ENCODE results near the gene GP5. TPM values are rescaled to one million over a fixed set of nuclear protein-coding genes. Genes with fewer than 3 reads are reported as not detected.

GP5 gene
- total RNA-seq, 4 donors from 2014 or later = not detected

- no peak for TF ChIP-seq CTCF (IDR thresholded peaks at IDR 0.05)
- no peak for TF ChIP-seq POLR2A (IDR thresholded peaks at IDR 0.05)
- no peak for DNase-seq (ENCODE audit: low spot score in 2 of 2)
- no peaks in the 10 kb centered on the region for H3K27me3 ChIP-seq
- WGBS, 2 donors = 82 to 88% methylated on average over 22 of the region's 24 CpGs
- H3K36me3 ChIP-seq = no peaks in the 10 kb centered on the region
- no peaks in the 10 kb centered on the region for H3K4me1 ChIP-seq
- H3K27ac ChIP-seq = no peak within 1 kb of the TSS
- H3K4me3 ChIP-seq = no peak within 1 kb of the TSS
- H3K9me3 ChIP-seq = no peaks in the 10 kb centered on the region
These were observed 47.9 kb downstream of the GP5 start, which contains the start of gene CPN2 for GRCh38 chr3:194351080-194351672. Gene CPN2, minus strand, starts transcription at chr3:194351328. Its CDS starts 8,626 bp downstream, at chr3:194342702.

GRCh38 chr3:194350726-194351071 lies 48.4 kb downstream of the GP5 start:
- no peak overlapping the region for H3K4me3 ChIP-seq
- WGBS, 2 donors = 81 to 83% methylated on average over 3 of the region's 3 CpGs

GRCh38 chr3:194348354-194348753 lies 50.7 kb downstream of the GP5 start:
- Histone ChIP-seq H3K4me3 (no peak overlapping the region), H3K9me3 (no peaks in the 10 kb centered on the region), H3K4me1 (peaks cover 0 to 4% (median 0%) of the 10 kb centered on the region in 4 donors), H3K36me3 (no peaks in the 10 kb centered on the region), H3K27me3 (no peaks in the 10 kb centered on the region), H3K27ac (no peak overlapping the region)
- no peak for DNase-seq (ENCODE audit: low spot score in 2 of 2)
- WGBS, 2 donors = 73% methylated on average over 6 of the region's 6 CpGs
- TF ChIP-seq CTCF (IDR thresholded peaks at IDR 0.05) (no peak), EP300 (IDR thresholded peaks at IDR 0.05) (no peak), POLR2A (IDR thresholded peaks at IDR 0.05) (no peak)

More at GRCh38 chr3:194350726-194351071, 48.4 kb downstream of the GP5 start:
- no peak for DNase-seq (ENCODE audit: low spot score in 2 of 2)
- Histone ChIP-seq H3K4me1 (no peaks in the 10 kb centered on the region), H3K36me3 (no peaks in the 10 kb centered on the region), H3K27me3 (no peaks in the 10 kb centered on the region), H3K27ac (no peak overlapping the region), H3K9me3 (no peaks in the 10 kb centered on the region)
- TF ChIP-seq POLR2A (IDR thresholded peaks at IDR 0.05) = no peak
- TF ChIP-seq CTCF (IDR thresholded peaks at IDR 0.05) = no peak
- TF ChIP-seq EP300 (IDR thresholded peaks at IDR 0.05) = no peak

- TF ChIP-seq POLR2A (IDR thresholded peaks at IDR 0.05) (no peak), CTCF (IDR thresholded peaks at IDR 0.05) (no peak), EP300 (IDR thresholded peaks at IDR 0.05) (no peak)
- Histone ChIP-seq H3K9me3 (no peaks in the 10 kb centered on the region), H3K27ac (no peak overlapping the region), H3K4me3 (no peak overlapping the region), H3K27me3 (no peaks in the 10 kb centered on the region), H3K36me3 (no peaks in the 10 kb centered on the region), H3K4me1 (peaks cover 0 to 4% (median 0%) of the 10 kb centered on the region in 4 donors)
- no peak for DNase-seq (ENCODE audit: low spot score in 2 of 2)
- WGBS, 2 donors = 64 to 77% methylated on average over 5 of the region's 5 CpGs
These were observed 52.4 kb downstream of the GP5 start for GRCh38 chr3:194346621-194347020.

- H3K4me1 ChIP-seq = peaks cover 0 to 4% (median 0%) of the 10 kb centered on the region in 4 donors
- no peaks in the 10 kb centered on the region for H3K27me3 ChIP-seq
- H3K4me3 ChIP-seq = no peak overlapping the region
- H3K27ac ChIP-seq = no peak overlapping the region
- H3K36me3 ChIP-seq = no peaks in the 10 kb centered on the region
- no peaks in the 10 kb centered on the region for H3K9me3 ChIP-seq
- no peak for TF ChIP-seq EP300 (IDR thresholded peaks at IDR 0.05)
- TF ChIP-seq POLR2A (IDR thresholded peaks at IDR 0.05) = no peak
- no peak for TF ChIP-seq CTCF (IDR thresholded peaks at IDR 0.05)
- WGBS, 2 donors = 80 to 81% methylated on average over 9 of the region's 9 CpGs
- DNase-seq (ENCODE audit: low spot score in 2 of 2) = no peak
These were observed 53.0 kb downstream of the GP5 start for GRCh38 chr3:194346035-194346434.

Other genes with a start within 250 kb of the GP5 start
- not detected for gene CPN2, start 47.9 kb downstream of the GP5 start, total RNA-seq
- gene LRRC15, start 29.5 kb downstream of the GP5 start, total RNA-seq = not detected
- gene ATP13A3, start 87.7 kb upstream of the GP5 start, total RNA-seq = 100 to 1,000 TPM in 2 of 4 donors, 10 to 100 TPM in 2; 84.6 to 106 (median 101) TPM
- gene TMEM44, start 234.2 kb upstream of the GP5 start, total RNA-seq = 10 to 100 TPM; 14.9 to 17.4 (median 16.5) TPM